ENCODE measurements around the gene KCNG2. TPM values are rescaled to one million over a fixed set of nuclear protein-coding genes. Genes with fewer than 3 reads are reported as not detected.

The KCNG2 gene
- total RNA-seq, 2 donors from 2014 or later = 1.5 TPM; not detected in 1

DNA sequence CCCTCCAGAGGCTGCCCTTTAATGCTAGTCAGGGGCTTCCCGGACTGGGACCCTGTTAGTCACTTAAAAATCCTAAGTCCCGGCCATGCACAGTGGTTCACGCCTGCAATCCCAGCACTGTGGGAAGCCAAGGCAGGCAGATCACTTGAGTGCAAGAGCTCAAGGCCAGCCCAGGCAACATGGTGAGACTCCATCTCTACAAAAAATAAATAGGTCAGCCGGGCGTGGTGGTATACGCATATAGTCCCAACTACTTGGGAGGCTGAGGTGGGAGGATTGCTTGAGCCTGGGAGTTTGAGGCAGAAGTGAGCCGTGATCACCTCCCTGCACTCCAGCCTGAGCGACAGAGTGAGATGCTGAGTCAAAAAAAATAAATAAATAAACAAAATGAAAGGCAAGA is 17.2 kb upstream of the KCNG2 start:
- Histone ChIP-seq H3K36me3 (no peaks in the 10 kb centered on the region), H3K4me1 (ENCODE audit: control insufficient read depth in 1 of 2, low read depth in 2 of 2) (no peaks in the 10 kb centered on the region), H3K27ac (no peak overlapping the region), H3K9me3 (no peaks in the 10 kb centered on the region), H3K27me3 (replicated peaks; ENCODE audit: insufficient read depth) (no peaks in the 10 kb centered on the region), H3K4me3 (no peak overlapping the region)
- DNase-seq (ENCODE audit: low spot score) (no peak), ATAC-seq (ENCODE audit: insufficient number of reproducible peaks, low FRiP score, low read depth) (no peak)
- TF ChIP-seq, protein P1, sequence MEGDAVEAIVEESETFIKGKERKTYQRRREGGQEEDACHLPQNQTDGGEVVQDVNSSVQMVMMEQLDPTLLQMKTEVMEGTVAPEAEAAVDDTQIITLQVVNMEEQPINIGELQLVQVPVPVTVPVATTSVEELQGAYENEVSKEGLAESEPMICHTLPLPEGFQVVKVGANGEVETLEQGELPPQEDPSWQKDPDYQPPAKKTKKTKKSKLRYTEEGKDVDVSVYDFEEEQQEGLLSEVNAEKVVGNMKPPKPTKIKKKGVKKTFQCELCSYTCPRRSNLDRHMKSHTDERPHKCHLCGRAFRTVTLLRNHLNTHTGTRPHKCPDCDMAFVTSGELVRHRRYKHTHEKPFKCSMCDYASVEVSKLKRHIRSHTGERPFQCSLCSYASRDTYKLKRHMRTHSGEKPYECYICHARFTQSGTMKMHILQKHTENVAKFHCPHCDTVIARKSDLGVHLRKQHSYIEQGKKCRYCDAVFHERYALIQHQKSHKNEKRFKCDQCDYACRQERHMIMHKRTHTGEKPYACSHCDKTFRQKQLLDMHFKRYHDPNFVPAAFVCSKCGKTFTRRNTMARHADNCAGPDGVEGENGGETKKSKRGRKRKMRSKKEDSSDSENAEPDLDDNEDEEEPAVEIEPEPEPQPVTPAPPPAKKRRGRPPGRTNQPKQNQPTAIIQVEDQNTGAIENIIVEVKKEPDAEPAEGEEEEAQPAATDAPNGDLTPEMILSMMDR (IDR thresholded peaks at IDR 0.05) = no peak

DNA sequence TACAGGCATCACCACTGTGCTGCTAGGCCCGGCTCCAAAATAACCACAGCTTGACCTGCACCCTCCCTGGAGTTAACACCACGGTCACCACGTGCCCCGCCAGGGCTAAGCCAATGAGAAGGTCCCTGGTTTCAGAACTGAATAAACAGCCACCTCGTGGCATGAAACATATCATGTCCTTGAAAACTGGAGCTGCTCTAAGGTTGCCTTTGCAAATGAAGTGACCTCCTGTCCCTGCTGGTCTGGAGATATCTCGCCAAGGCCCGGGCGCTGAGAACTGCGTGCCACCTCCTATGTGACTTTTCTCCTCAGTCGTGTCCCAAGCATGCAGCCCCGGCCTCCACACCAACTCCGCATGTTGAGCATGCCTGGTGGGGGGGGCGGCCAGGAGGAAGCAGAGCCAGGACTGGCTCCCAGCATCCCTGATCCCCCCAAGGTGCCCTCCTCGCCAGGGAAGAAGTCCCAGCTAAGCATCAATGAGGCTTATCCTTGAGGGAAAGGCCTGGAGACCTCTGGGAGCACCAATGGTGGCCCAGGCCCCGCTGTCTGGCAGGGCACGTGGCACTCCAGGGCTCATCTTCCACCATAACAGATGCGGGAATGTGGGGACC is 16.3 kb upstream of the KCNG2 start:
- ATAC-seq (ENCODE audit: insufficient number of reproducible peaks, low FRiP score, low read depth) (no peak), DNase-seq (ENCODE audit: low spot score) (no peak)
- H3K36me3 ChIP-seq = no peaks in the 10 kb centered on the region
- no peak overlapping the region for H3K4me3 ChIP-seq
- no peaks in the 10 kb centered on the region for H3K27me3 ChIP-seq (replicated peaks; ENCODE audit: insufficient read depth)
- TF ChIP-seq, protein P1 (IDR thresholded peaks at IDR 0.05) = no peak
- no peak overlapping the region for H3K27ac ChIP-seq
- H3K4me1 ChIP-seq (ENCODE audit: control insufficient read depth in 1 of 2, low read depth in 2 of 2) = no peaks in the 10 kb centered on the region
- no peaks in the 10 kb centered on the region for H3K9me3 ChIP-seq

DNA sequence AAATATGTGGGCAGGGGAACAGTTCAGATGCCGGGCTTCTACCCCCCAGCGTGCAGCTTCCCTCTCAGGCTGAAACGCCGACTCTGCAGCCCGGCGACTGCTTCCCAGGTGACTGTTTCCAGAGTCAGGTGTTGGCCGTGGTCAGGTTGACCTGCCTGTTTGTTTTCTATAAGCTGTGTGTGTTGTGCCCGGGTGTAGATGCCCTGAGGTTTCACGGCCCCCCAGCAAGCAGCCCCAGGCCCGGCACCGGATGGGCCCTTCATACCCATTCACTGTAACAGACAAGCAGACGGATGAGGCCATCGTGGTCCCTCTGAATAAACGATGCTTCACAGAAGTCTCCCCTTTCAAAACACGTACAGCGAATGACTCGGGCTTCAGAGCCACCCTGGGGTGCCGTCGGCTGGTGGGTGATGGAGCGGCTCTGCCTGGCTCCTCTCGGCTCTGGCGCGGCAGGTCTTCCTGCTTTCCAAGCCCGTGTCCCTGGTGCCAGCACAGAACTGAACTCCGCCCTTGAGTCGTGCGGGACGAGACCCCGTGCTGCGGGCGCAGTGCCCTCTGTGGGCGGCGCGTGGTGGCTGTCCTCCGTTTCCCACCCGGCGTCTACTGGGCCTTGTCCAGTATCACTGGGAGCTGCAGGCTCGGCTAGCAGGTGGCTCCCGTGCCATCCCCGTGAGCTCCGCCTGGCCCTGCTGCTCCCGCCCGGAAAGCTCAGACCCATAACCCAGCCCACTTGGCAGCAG is 15.0 kb upstream of the KCNG2 start:
- DNase-seq (ENCODE audit: low spot score) (no peak), ATAC-seq (ENCODE audit: insufficient number of reproducible peaks, low FRiP score, low read depth) (no peak)
- no peak overlapping the region for H3K27ac ChIP-seq
- H3K4me3 ChIP-seq = no peak overlapping the region
- TF ChIP-seq, protein P1 (IDR thresholded peaks at IDR 0.05) = no peak
- H3K4me1 ChIP-seq (ENCODE audit: control insufficient read depth in 1 of 2, low read depth in 2 of 2) = peaks cover 0 to 2% of the 10 kb centered on the region in 2 donors
- no peaks in the 10 kb centered on the region for H3K36me3 ChIP-seq
- no peaks in the 10 kb centered on the region for H3K9me3 ChIP-seq
- H3K27me3 ChIP-seq (replicated peaks; ENCODE audit: insufficient read depth) = no peaks in the 10 kb centered on the region

DNA sequence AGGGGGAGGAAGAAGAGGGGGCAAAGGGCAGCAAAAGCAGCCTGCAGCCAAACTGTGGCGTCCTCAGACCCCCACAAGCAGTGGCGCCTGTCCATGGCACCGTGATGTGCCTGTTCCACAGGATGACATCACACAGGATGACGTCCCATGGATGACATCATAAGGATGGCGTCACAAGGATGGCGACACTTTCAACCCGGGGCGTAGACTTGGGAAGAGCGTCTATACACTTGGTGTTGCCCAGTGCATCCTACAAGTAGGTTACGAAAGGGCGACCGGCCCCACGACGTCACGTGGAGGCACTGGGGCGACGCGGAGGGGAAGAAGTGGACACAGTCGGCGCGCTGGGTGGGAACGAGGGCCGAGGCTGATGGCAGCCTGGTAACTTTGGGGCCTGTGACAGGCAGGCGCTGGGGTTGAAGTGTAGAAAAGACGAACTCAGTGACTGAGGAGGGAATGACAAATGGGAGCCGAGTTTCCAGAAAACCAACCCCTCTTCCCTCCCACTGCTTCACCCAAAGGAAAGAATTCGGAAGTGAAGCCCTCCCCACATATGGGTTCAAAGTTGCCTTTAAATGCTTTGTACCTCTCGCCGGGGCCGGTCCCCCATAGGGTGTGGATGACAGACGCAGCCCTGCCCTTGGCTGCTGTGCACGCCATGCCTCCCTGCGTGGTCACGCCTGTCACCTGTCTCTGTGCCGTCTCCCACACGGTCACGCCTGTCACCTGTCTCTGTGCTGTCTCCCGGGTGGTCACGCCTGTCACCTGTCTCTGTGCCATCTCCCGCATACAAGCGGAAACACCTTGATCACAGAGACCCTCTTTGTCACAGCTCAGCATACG is 13.4 kb upstream of the KCNG2 start:
- ATAC-seq (ENCODE audit: insufficient number of reproducible peaks, low FRiP score, low read depth) (no peak), DNase-seq (ENCODE audit: low spot score) (no peak)
- Histone ChIP-seq H3K27me3 (replicated peaks; ENCODE audit: insufficient read depth) (no peaks in the 10 kb centered on the region), H3K27ac (no peak overlapping the region), H3K4me1 (ENCODE audit: control insufficient read depth in 1 of 2, low read depth in 2 of 2) (peaks cover 0 to 8% of the 10 kb centered on the region in 2 donors), H3K4me3 (no peak overlapping the region), H3K36me3 (no peaks in the 10 kb centered on the region), H3K9me3 (no peaks in the 10 kb centered on the region)
- TF ChIP-seq, protein P1 (IDR thresholded peaks at IDR 0.05) = no peak

All from thoracic aorta (tissue), 2 donors.